ENCODE measurements around the gene RBM33. TPM values are rescaled to one million over a fixed set of nuclear protein-coding genes. Genes with fewer than 3 reads are reported as not detected.

Gene RBM33
- total and polyA plus RNA-seq, 2 of the 8 experiments (the other 6 are each of a cell fraction or from before 2014, with no cell fraction given) = 16.5 to 64.6 TPM

GRCh38 chr7:155602750-155603149 lies 41.7 kb upstream of the RBM33 start:
- H3K79me1 ChIP-seq (ENCODE audit: low read depth, low read length) = no peaks in the 10 kb centered on the region
- no peak overlapping the region for H3K4ac ChIP-seq (replicated peaks; ENCODE audit: insufficient read length, low read depth, low read length)
- H4K20me1 ChIP-seq (replicated peaks in 1 of 2; ENCODE audit: control insufficient read depth in 1 of 2, insufficient read depth in 2 of 2, low read length in 2 of 2) = no peaks in the 10 kb centered on the region
- no peaks in the 10 kb centered on the region for H3K9me3 ChIP-seq (ENCODE audit: insufficient read depth in 2 of 2, low read depth in 1 of 2, low read length in 1 of 2)
- H2BK12ac ChIP-seq (ENCODE audit: low read depth, low read length) = no peak overlapping the region
- no peaks in the 10 kb centered on the region for H3K27me3 ChIP-seq (replicated peaks in 1 of 4; ENCODE audit: control insufficient read depth in 3 of 4, extremely low read depth in 1 of 4, insufficient read depth in 3 of 4, low read length in 3 of 4)
- no peak overlapping the region for H4K5ac ChIP-seq (ENCODE audit: insufficient read length, low read depth, low read length)
- H4K8ac ChIP-seq (ENCODE audit: extremely low read depth, insufficient read depth, low read length) = no peak overlapping the region
- H3K36me3 ChIP-seq (ENCODE audit: control insufficient read depth in 2 of 4, insufficient read depth in 4 of 4, low read length in 3 of 4) = no peaks in the 10 kb centered on the region
- WGBS, 2 experiments (ENCODE audit: extremely low coverage in 1 of 2, insufficient coverage in 1 of 2, insufficient read length in 1 of 2, insufficient replicate concordance in 2 of 2, low coverage in 1 of 2, low lambda C conversion rate in 2 of 2, missing lambda C conversion rate in 1 of 2) = 84% methylated on average over 7 of the region's 7 CpGs; no CpG with 5 or more reads in 1 of the 2 experiments
- POLR2A ChIA-PET (ENCODE audit: partially characterized antibody) = no interaction called here
- DNase-seq (ENCODE audit: low read depth in 1 of 2, low spot score in 2 of 2) = no peak
- H3K79me2 ChIP-seq (ENCODE audit: control insufficient read depth in 1 of 2, insufficient read depth in 2 of 2, low read length in 2 of 2) = no peaks in the 10 kb centered on the region
- H2AK5ac ChIP-seq (ENCODE audit: low read depth, low read length) = no peak overlapping the region
- no peak overlapping the region for H3K14ac ChIP-seq (ENCODE audit: insufficient read length)
- no peak for FAIRE-seq
- no peak overlapping the region for H3K56ac ChIP-seq (replicated peaks; ENCODE audit: insufficient read length, low read depth, low read length)
- no peaks in the 10 kb centered on the region for H3K23me2 ChIP-seq (ENCODE audit: low read depth, low read length)
- H3K23ac ChIP-seq (ENCODE audit: insufficient read length) = no peak overlapping the region
- H2BK20ac ChIP-seq (ENCODE audit: low read length) = no peak overlapping the region
- H3K4me1 ChIP-seq (replicated peaks in 1 of 4; ENCODE audit: control insufficient read depth in 3 of 4, insufficient read depth in 4 of 4, low read length in 3 of 4) = peaks cover 0 to 2% (median 0%) of the 10 kb centered on the region in 4 experiments; a peak in 1 of 7 replicates
- no peak overlapping the region for H3K4me2 ChIP-seq (ENCODE audit: insufficient read depth in 1 of 2, low read depth in 2 of 2, low read length in 2 of 2)
- no peak overlapping the region for H2AFZ ChIP-seq (ENCODE audit: low read length)
- H3K27ac ChIP-seq (ENCODE audit: low read depth, low read length) = no peak overlapping the region
- H3K9ac ChIP-seq (replicated peaks in 1 of 4; ENCODE audit: extremely low read depth in 1 of 4, low read depth in 3 of 4, low read length in 3 of 4) = no peak overlapping the region
- no peak overlapping the region for H2BK15ac ChIP-seq (ENCODE audit: low read length)
- CTCF ChIA-PET (ENCODE audit: partially characterized antibody) = interaction anchor here (1.1 to 1.6 kb wide), 6 partner anchors 10 to 246 kb away, joined by 3 to 9 read pairs (median 4); no protein-coding TSS in a partner anchor
- no peak overlapping the region; the same call in 1 of the 2 replicates for H3K18ac ChIP-seq (ENCODE audit: extremely low read depth, low read length)
- no peak overlapping the region for H2BK5ac ChIP-seq (ENCODE audit: low read depth, low read length)
- no peak overlapping the region for H4K91ac ChIP-seq (replicated peaks; ENCODE audit: insufficient read length, low read length)
- H3K4me3 ChIP-seq (ENCODE audit: extremely low read depth in 1 of 4, insufficient read depth in 2 of 4, low read depth in 3 of 4, low read length in 4 of 4) = no peak overlapping the region
- H2BK120ac ChIP-seq (replicated peaks; ENCODE audit: low read depth, low read length) = no peak overlapping the region
- TF ChIP-seq FOSL1 (IDR thresholded peaks at IDR 0.05; ENCODE audit: insufficient read depth, low read depth, low read length) (no peak), CEBPB (IDR thresholded peaks at IDR 0.05; ENCODE audit: low read depth, low read length) (no peak), CREB1 (IDR thresholded peaks at IDR 0.05) (no peak), HDAC2 (IDR thresholded peaks at IDR 0.05; ENCODE audit: borderline replicate concordance in 1 of 2, low read depth in 2 of 2, low read length in 2 of 2) (no peak), EGR1 (IDR thresholded peaks at IDR 0.05; ENCODE audit: borderline replicate concordance, low read depth, low read length) (no peak), ZNF274 (IDR thresholded peaks at IDR 0.05; ENCODE audit: borderline replicate concordance, extremely low read depth, low read length) (no peak)
